Sigmoid colon (tissue), 4 donors: ENCODE data around the gene PDLIM5.

Experiments used
- POLR2AphosphoS5 ChIP-seq, 4 donors: sonication (generic); formaldehyde crosslinking; IDR thresholded peaks; one replicate each; pipeline ENCODE4 v1.6.1; 2017; ENCODE audit warnings: antibody characterized with exemption in 4 of 4
- TF ChIP-seq, protein P1 (sequence below), 4 experiments: fragments of 450-650 bp in 3 of 4; fragments of 200-600 bp in 1 of 4; IDR thresholded peaks; one replicate each; pipeline ENCODE4 v1.5.1; 2016 to 2019; ENCODE audit warnings: antibody characterized with exemption in 4 of 4, mild to moderate bottlenecking in 3 of 4, moderate library complexity in 2 of 4

DNA sequence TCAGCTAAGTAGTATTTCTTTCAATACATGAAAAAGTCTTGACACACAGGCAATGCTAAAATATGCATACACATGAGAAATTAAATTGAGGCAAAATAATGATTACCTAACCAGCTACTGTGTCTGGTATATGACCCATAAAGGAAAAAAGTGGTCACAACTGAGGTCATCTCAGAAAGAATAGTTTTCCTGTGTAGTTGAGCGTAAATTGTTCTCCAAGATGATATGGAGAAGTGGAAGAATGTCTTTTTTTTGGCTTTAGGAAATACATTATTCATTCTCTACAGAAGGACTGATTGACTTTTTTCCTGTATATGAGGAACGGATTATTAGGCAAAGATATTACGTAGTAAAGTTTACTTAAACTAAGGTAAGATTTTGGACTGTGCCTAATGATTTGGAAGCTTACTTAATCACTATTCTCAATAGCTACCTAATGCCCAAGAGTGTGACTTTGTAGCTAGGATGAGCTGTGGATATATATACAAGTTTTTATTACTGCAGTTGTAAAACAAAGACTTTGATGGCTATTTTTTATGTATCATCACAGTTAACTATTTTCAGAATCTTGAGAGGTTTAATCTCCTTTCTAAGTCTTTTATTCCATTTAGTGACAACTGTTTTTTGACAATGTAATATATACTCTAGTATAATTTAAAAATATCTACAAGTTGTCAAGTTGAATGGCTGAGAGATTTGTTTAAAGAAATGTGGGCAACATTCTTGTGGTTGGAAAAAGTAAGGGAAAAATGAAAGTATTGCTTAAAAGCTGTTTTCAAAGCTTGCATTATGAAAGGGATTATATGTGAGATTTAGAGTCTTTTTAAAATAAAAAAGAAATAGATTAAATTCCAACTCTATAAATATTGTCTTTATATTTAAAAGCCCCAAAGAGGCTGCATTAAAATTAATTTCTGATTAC, 100.2 kb downstream of the PDLIM5 start:
- TF ChIP-seq, protein P1, sequence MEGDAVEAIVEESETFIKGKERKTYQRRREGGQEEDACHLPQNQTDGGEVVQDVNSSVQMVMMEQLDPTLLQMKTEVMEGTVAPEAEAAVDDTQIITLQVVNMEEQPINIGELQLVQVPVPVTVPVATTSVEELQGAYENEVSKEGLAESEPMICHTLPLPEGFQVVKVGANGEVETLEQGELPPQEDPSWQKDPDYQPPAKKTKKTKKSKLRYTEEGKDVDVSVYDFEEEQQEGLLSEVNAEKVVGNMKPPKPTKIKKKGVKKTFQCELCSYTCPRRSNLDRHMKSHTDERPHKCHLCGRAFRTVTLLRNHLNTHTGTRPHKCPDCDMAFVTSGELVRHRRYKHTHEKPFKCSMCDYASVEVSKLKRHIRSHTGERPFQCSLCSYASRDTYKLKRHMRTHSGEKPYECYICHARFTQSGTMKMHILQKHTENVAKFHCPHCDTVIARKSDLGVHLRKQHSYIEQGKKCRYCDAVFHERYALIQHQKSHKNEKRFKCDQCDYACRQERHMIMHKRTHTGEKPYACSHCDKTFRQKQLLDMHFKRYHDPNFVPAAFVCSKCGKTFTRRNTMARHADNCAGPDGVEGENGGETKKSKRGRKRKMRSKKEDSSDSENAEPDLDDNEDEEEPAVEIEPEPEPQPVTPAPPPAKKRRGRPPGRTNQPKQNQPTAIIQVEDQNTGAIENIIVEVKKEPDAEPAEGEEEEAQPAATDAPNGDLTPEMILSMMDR (IDR thresholded peaks at IDR 0.05), result no peak
- TF ChIP-seq POLR2AphosphoS5 (IDR thresholded peaks at IDR 0.05), result no peak
